Upper lobe of right lung (tissue), 1 donor: ENCODE data around the gene GPR176. TPM values are rescaled to one million over a fixed set of nuclear protein-coding genes. Genes with fewer than 3 reads are reported as not detected.
A peak's percentile ranks its signal among the peaks of the same experiment; 100 is the strongest.

Experiments
- ATAC-seq: fragments of 200-7000 bp; cut with Tn5 transposase; one replicate; pipeline ENCODE4 v1.9.1; 2020; ENCODE audit warnings: mild to moderate bottlenecking, moderate library complexity
- DNase-seq: peaks from one replicate; pipeline ENCODE4 v3.0.0-alpha.2; 2020
- H3K27ac ChIP-seq: fragments of 200-600 bp; one replicate; pipeline ENCODE4 v1.8.0; 2022
- H3K27me3 ChIP-seq: fragments of 200-600 bp; one replicate; pipeline ENCODE4 v1.8.0; 2022; ENCODE audit warnings: mild to moderate bottlenecking
- H3K36me3 ChIP-seq: fragments of 200-600 bp; one replicate; pipeline ENCODE4 v1.8.0; 2022
- H3K4me1 ChIP-seq: fragments of 200-600 bp; one replicate; pipeline ENCODE4 v1.8.0; 2022
- H3K4me3 ChIP-seq: fragments of 200-600 bp; one replicate; pipeline ENCODE4 v1.8.0; 2022; ENCODE audit warnings: mild to moderate bottlenecking
- H3K9me3 ChIP-seq: fragments of 200-600 bp; one replicate; pipeline ENCODE4 v1.8.0; 2022
- CTCF ChIP-seq: fragments of 200-600 bp; IDR thresholded peaks from one replicate; pipeline ENCODE4 v1.8.0; 2022; ENCODE audit warnings: antibody characterized with exemption
- intact Hi-C: fragments of 100-400 bp; cut with DNase I; formaldehyde crosslinking; loops from one replicate; pipeline ENCODE4 v1.11.0; 2022
- total RNA-seq: library from RNA; stranded (reverse); fragmentation: NEBNext Ultra II Directional; extraction: Animal tissue kit (Norgen Biotek cat#: 25700); gene quantifications from one replicate; pipeline ENCODE4 v1.2.1, GENCODE V29; 2021
- donor health status: DM: no; HTN: yes; CAD: no; lungs with severe emphysema.

Gene GPR176
- total RNA-seq, 1 donor from 2014 or later, result 4.6 TPM

GRCh38 chr15:39935241-39935640, 15.2 kb upstream of the GPR176 start:
- intact Hi-C loops, result no loop called here

GRCh38 chr15:39934397-39935071, 14.5 kb upstream of the GPR176 start:
- no peak for TF ChIP-seq CTCF
- DNase-seq (no peak), ATAC-seq (no peak)
- Histone ChIP-seq H3K27ac (peak overlapping the region; percentile 93), H3K9me3 (no peaks in the 10 kb centered on the region), H3K36me3 (peaks cover 3% of the 10 kb centered on the region), H3K4me1 (peaks cover 19% of the 10 kb centered on the region), H3K27me3 (no peaks in the 10 kb centered on the region), H3K4me3 (peak overlapping the region; percentile 71)
- intact Hi-C loops, result no loop called here

More at GRCh38 chr15:39935241-39935640, 15.2 kb upstream of the GPR176 start:
- Histone ChIP-seq H3K4me3 (peak overlapping the region; percentile 71), H3K27ac (no peak overlapping the region), H3K9me3 (no peaks in the 10 kb centered on the region), H3K36me3 (peaks cover 10% of the 10 kb centered on the region), H3K27me3 (no peaks in the 10 kb centered on the region), H3K4me1 (peaks cover 19% of the 10 kb centered on the region)
- no peak for DNase-seq
- no peak for TF ChIP-seq CTCF
- ATAC-seq, result no peak

- peaks cover 10% of the 10 kb centered on the region for H3K4me1 ChIP-seq
- no peak for ATAC-seq
Observed at GRCh38 chr15:39931615-39932014, 11.5 kb upstream of the GPR176 start.

GRCh38 chr15:39926526-39926925, 6.5 kb upstream of the GPR176 start:
- peak; percentile 23 for ATAC-seq
- no peaks in the 10 kb centered on the region for H3K36me3 ChIP-seq
- no peaks in the 10 kb centered on the region for H3K9me3 ChIP-seq
- no peaks in the 10 kb centered on the region for H3K27me3 ChIP-seq
- H3K4me3 ChIP-seq, result no peak overlapping the region
- intact Hi-C loops, result no loop called here
- TF ChIP-seq CTCF, result no peak
- H3K27ac ChIP-seq, result no peak overlapping the region
- no peaks in the 10 kb centered on the region for H3K4me1 ChIP-seq
- DNase-seq, result no peak

More at GRCh38 chr15:39931615-39932014, 11.5 kb upstream of the GPR176 start:
- no peak overlapping the region for H3K4me3 ChIP-seq
- DNase-seq, result no peak
- H3K9me3 ChIP-seq, result no peaks in the 10 kb centered on the region
- H3K27me3 ChIP-seq, result no peaks in the 10 kb centered on the region
- no peaks in the 10 kb centered on the region for H3K36me3 ChIP-seq
- TF ChIP-seq CTCF, result no peak
- H3K27ac ChIP-seq, result no peak overlapping the region
- intact Hi-C loops, result no loop called here

- H3K27me3 ChIP-seq, result peaks cover 3% of the 10 kb centered on the region
- no peak for ATAC-seq
- no peak overlapping the region for H3K4me3 ChIP-seq
- H3K9me3 ChIP-seq, result no peaks in the 10 kb centered on the region
- intact Hi-C loops, result no loop called here
- no peaks in the 10 kb centered on the region for H3K36me3 ChIP-seq
- no peak for DNase-seq
- no peak overlapping the region for H3K27ac ChIP-seq
- no peak for TF ChIP-seq CTCF
- H3K4me1 ChIP-seq, result peaks cover 2% of the 10 kb centered on the region
Observed at GRCh38 chr15:39925112-39925842, 5.2 kb upstream of the GPR176 start.
